ENCODE measurements around the gene POU2F1.

GRCh38 chr1:167298325-167298724 is 77.6 kb downstream of the POU2F1 start:
- TF ChIP-seq CTCF (IDR thresholded peaks at IDR 0.05) (no peak), POLR2A (IDR thresholded peaks at IDR 0.05) (no peak)

Measured in adrenal gland (tissue), 5 donors.